ENCODE measurements around the gene SURF4. TPM values are rescaled to one million over a fixed set of nuclear protein-coding genes. Genes with fewer than 3 reads are reported as not detected.
"Not testable (repeated sequence)": the region's sequence is repeated elsewhere in the genome, so short reads cannot be mapped to it uniquely, and the experiment has no call there.

SURF4 gene
- total RNA-seq, 2 donors from 2014 or later, result 150 to 169 TPM

GRCh38 chr9:133329306-133330156 is 46.3 kb downstream of the SURF4 start:
- intact Hi-C loops (cut with DNase I, micrococcal nuclease), result loop anchor here in 1 of 2 donors (10.0 kb wide), 1 partner anchor 145 kb away; no protein-coding TSS in a partner anchor
- not testable (repeated sequence) for ATAC-seq

GRCh38 chr9:133327834-133328484 is 47.9 kb downstream of the SURF4 start:
- DNase-seq (peak in 1 of 2 donors; percentile 9), ATAC-seq (peak; percentile 6)
- intact Hi-C loops (cut with DNase I, micrococcal nuclease), result no loop called here

More at GRCh38 chr9:133329306-133330156, 46.3 kb downstream of the SURF4 start:
- DNase-seq, result peak; percentile 46 to 59

DNA sequence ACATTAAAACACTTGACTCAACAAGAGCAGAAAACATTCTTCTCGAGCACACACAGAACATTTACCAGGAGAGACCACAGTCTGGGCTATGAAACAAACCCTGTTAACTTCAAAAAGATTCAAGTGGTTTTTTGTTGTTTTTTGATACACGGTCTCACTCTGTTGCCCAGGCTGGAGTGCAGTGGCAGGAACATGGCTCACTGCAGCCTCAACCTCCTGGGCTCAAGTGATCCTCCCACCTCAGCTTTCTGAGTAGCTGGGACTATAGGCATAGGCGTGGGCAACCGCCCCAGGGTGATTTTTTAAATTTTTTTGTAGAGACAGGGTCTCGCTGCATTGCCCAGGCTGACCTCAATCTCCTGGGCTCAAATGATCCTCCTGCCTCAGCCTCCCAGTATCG is 48.8 kb downstream of the SURF4 start:
- ATAC-seq; intact Hi-C loops (cut with DNase I, micrococcal nuclease): not testable (repeated sequence)
- peak in 1 of 2 donors; percentile 16 for DNase-seq

GRCh38 chr9:133323991-133324703 is 51.7 kb downstream of the SURF4 start:
- intact Hi-C loops (cut with DNase I, micrococcal nuclease), result no loop called here
- ATAC-seq (peak; percentile 37), DNase-seq (peak in 1 of 2 donors; percentile 14)

GRCh38 chr9:133323211-133323610 is 52.6 kb downstream of the SURF4 start:
- DNase-seq, result no peak
- intact Hi-C loops (cut with DNase I, micrococcal nuclease), result no loop called here
- ATAC-seq, result no peak

- intact Hi-C loops (cut with DNase I, micrococcal nuclease), result no loop called here
- ATAC-seq (no peak), DNase-seq (no peak)
These were observed 53.2 kb downstream of the SURF4 start for GRCh38 chr9:133322701-133323100.

DNA sequence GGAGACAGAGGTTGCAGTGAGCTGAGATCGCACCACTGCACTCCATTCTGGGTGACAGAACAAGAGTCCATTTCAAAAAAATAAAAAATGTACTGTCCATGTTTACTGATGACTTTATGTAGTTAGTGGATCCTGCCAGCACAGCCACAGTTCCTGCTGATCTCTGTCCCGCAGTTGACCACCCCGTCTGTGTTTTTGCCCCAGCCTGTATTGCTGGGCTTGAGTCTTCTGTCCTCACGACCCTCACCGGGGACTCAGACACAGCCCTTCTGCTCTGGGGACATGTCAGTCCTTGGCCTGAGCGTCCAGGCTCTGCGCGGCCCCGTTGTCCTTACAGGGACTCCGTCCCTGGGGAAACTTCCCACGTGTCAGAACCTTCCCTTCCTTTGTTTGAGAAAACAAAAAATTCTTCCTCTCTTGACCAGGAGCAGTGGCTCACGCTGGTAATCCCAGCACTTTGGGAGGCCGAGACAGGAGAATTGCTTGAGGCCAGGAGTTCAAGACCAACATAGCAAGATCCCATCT is 54.4 kb downstream of the SURF4 start:
- ATAC-seq, result no peak
- DNase-seq, result no peak
- intact Hi-C loops (cut with DNase I, micrococcal nuclease), result no loop called here

- intact Hi-C loops (cut with DNase I, micrococcal nuclease), result no loop called here
- ATAC-seq (no peak), DNase-seq (no peak)
These were observed 55.4 kb downstream of the SURF4 start for GRCh38 chr9:133320421-133320881.

- DNase-seq; intact Hi-C loops (cut with DNase I, micrococcal nuclease); ATAC-seq: not testable (repeated sequence)
These were observed 58.3 kb downstream of the SURF4 start for GRCh38 chr9:133317551-133317950.

- DNase-seq (no peak), ATAC-seq (no peak)
- intact Hi-C loops (cut with DNase I, micrococcal nuclease), result no loop called here
These were observed 59.9 kb downstream of the SURF4 start for GRCh38 chr9:133315997-133316396.

Other genes with a start within 250 kb of the SURF4 start
- gene GBGT1, start 212.1 kb downstream of the SURF4 start, total RNA-seq, result 1 to 10 TPM; 4.9 to 5.5 TPM
- gene OBP2B, start 166.8 kb downstream of the SURF4 start, total RNA-seq, result not detected
- gene ABO, start 100.9 kb downstream of the SURF4 start, total RNA-seq, result 10 to 100 TPM; 77.6 to 95.1 TPM
- 10 to 100 TPM; 24.1 to 27.8 TPM for gene SURF6, start 39.9 kb downstream of the SURF4 start, total RNA-seq
- gene MED22, start 27.9 kb downstream of the SURF4 start, total RNA-seq, result 10 to 100 TPM; 18.8 to 20.3 TPM
- gene RPL7A, start 27.8 kb downstream of the SURF4 start, total RNA-seq, result 1,000 to 10,000 TPM; 1,331 to 1,405 TPM
- gene SURF1, start 19.6 kb downstream of the SURF4 start, total RNA-seq, result 10 to 100 TPM; 42.0 to 48.2 TPM
- gene SURF2, start 19.5 kb downstream of the SURF4 start, total RNA-seq, result 10 to 100 TPM in 1 of 2 donors, 1 to 10 TPM in 1; 9.5 to 10.9 TPM
- gene STKLD1, start 306 bp upstream of the SURF4 start, total RNA-seq, result under 1 TPM; 0.36 to 0.95 TPM
- 10 to 100 TPM; 18.4 to 22.5 TPM for gene REXO4, start 42.0 kb upstream of the SURF4 start, total RNA-seq
- gene ADAMTS13, start 46.3 kb upstream of the SURF4 start, total RNA-seq, result 1 to 10 TPM; 3.0 to 4.4 TPM
- 10 to 100 TPM; 66.1 to 75.4 TPM for gene CACFD1, start 83.9 kb upstream of the SURF4 start, total RNA-seq
- gene SLC2A6, start 103.0 kb upstream of the SURF4 start, total RNA-seq, result 1 to 10 TPM; 1.6 to 2.9 TPM
- gene MYMK, start 148.9 kb upstream of the SURF4 start, total RNA-seq, result not detected
- 1 to 10 TPM; 1.2 to 1.3 TPM for gene ADAMTSL2, start 158.6 kb upstream of the SURF4 start, total RNA-seq
- 1 to 10 TPM in 1 of 2 donors, under 1 TPM in 1; 0.27 to 1.2 TPM for gene FAM163B, start 233.3 kb upstream of the SURF4 start, total RNA-seq

Measured in left colon (tissue), 2 donors.